GM21381 (cell line): Measurements from ENCODE around the gene ARMC12.

Source experiments
- ATAC-seq: cut with Tn5 transposase; IDR thresholded peaks from one replicate; pipeline ENCODE4 v1.9.1; 2021; ENCODE audit warnings: mild to moderate bottlenecking, moderate library complexity; ENCODE audit not compliant: unreplicated experiment

Gene ARMC12

DNA sequence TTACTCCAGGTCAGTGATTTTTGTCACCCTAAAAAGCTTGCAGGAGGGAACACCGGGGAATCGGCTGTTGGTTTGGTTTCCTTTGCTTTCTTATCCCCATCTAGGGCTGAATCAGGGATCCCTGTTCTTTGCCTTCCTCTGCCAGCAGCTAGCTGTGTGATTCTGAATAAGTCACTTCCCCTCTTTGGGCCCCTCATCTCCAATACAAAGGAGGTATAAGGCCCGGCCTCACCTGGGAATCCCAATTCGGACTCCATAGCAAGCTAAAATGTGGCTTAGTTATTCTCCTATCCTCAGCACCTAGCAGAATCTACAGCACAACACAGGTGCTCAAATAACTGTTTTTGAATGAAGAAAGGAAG lies 18.5 kb upstream of the ARMC12 start:
- no peak for ATAC-seq

- ATAC-seq, result no peak
These were observed 17.9 kb upstream of the ARMC12 start for GRCh38 chr6:35718911-35719381.

GRCh38 chr6:35719404-35719829 lies 17.4 kb upstream of the ARMC12 start:
- no peak for ATAC-seq

DNA sequence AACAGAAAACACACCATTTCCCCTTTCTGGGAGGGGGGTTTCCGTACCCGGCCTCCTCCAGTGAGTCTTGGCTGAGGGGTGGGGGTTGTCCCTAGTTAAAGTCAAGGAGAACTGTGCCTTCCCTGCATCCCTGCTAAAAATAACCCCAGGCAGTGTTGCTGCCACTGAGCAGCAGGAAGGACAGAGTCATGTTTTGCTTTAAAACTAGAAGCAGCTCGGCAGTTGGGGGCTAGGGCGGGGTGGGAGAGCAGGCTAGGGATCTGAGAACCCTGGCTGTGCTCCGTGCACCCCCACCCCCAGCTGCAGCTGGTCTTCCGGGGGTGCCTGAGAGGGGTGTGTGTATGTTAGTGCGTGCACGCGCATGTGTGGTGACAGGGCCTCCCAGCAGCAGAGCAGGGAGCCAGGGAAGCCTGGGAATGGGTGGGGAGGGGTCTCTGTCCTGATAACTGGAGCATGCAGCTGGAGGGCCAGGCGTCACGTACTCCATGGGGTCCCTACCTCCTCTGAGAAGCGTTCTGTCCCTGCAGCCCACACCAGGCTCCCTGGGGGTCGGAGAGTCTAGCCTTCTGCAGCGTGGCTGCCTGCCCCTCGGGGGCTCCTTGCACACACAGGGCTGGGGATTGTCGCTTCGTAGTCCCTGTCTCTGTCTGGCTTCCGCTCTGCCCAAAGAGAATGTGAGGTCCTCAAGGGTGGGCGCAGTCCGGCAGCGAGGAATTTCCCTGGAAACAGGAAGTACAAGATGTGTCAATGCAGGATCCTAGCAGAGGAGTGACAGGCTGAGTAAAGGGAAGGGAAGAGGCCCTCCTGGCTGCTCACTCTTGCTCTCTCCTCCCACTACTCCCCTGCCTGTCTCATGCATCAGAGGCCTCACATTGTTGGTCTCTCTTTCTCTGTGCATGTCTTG lies 16.8 kb upstream of the ARMC12 start:
- peak; percentile 51 for ATAC-seq

DNA sequence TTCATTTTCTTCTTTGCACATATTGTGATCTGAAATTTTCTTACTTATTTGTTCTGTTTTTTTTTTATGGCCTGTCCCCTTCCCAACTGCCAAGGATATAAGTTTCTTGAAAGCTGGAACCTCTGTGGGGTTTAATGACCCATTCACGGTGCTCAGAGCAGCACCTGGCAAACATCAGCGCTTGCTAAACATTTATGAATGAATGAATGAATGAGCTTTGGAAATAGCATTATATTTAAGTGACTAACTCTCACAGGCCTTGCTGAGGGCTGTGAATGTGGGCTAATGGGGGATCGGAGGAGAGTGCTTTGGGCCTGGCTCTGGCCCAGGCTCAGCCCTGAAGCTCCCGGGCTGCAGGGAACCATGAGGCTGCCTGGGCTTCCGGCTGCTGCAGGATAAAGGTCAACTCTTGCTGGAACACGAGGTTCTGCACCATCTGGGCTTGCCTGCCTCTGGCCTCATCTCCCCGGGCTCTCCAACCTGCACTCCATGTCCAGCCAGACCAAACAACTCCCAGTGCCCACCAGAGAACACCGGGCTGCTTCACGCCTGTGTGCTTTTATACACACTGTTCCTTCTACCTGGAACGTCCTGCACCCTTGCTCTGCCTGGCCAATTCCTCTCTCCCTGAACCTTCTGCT lies 14.6 kb upstream of the ARMC12 start:
- ATAC-seq, result no peak

DNA sequence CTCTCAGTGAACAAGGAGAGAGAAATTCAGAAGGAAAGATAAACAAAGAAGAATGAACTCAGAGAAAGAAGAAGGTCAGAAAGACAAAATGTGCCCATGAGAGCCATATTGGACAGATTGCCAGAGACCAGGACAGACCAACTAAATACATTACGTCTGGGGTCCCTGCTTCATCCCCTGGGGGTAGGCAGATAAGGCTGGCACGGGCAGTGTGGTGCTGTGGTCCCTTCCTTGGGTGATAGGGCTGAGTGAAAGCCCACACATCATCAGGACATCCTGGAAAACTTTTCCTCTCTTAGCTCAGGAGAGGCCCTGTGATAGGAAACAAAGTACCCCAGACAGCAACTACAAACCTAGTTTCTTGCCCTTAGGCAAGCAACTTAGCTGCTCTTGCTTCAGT lies 13.2 kb upstream of the ARMC12 start:
- ATAC-seq, result no peak

GRCh38 chr6:35724059-35724458 lies 12.8 kb upstream of the ARMC12 start:
- ATAC-seq, result no peak

- ATAC-seq, result no peak
These were observed 12.4 kb upstream of the ARMC12 start for GRCh38 chr6:35724471-35724870.

DNA sequence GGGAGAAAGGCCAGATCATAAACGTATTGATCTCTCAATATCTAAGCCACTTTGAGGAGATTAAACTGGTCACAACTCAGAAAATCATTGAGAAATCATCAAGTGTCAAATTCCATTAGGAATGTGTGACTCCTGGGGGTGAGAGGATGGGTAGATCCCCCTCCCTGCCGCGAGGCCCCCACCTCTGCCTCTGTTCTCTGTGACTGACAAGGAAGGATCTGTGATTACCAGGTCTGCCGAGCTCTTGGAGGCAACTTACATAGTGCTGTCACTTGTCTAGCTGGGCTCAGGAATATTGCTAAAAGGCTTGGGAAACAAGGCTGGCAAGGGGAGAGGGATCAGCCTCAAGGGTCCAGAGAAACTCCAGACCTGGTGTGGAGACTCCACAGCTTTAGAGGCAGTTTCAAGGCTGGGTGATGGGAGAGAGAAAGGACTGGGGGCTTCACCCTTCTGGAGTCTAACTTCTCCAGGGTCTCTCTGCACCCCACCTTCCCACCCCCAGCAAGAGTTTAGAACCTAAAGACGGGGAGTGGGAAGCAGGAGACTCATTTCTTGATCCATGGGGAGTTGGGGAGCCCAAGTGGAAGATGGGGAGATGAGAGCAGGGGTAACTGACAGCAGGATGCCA lies 11.6 kb upstream of the ARMC12 start:
- no peak for ATAC-seq

DNA sequence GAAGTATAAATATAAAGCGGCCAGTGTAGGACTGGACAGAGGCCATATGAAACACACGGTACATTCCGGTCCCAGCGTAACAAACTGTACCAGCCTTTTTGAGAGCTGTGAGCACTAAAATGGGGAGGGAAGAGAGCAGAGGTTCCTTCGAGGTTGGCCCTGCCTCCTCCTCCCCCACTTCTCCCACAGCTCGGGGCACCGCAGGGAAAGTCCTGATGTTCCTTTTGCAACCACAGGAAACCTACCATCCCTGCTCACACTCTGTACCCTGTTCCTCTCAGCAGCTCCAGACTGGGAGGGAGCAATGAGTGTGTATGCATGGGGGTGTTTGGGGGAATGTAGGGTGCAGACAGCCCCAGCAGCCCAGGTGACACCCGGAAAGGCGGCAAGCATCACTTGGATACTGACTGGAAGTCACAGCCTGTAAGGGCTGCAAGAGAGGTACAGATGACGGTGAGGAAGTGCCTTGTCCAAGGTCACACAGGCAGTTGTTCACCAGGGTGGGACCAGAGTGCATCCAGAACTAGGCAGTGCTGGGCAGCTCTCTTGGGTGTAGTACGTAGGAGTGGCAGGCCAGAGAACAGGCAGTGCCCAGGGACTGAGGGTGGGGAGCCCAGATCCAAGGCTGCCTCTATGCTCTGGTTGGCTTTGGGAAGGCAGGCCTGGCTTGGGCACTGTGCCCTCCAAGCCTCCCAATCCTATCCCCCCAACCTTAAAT lies 11.0 kb upstream of the ARMC12 start:
- no peak for ATAC-seq

DNA sequence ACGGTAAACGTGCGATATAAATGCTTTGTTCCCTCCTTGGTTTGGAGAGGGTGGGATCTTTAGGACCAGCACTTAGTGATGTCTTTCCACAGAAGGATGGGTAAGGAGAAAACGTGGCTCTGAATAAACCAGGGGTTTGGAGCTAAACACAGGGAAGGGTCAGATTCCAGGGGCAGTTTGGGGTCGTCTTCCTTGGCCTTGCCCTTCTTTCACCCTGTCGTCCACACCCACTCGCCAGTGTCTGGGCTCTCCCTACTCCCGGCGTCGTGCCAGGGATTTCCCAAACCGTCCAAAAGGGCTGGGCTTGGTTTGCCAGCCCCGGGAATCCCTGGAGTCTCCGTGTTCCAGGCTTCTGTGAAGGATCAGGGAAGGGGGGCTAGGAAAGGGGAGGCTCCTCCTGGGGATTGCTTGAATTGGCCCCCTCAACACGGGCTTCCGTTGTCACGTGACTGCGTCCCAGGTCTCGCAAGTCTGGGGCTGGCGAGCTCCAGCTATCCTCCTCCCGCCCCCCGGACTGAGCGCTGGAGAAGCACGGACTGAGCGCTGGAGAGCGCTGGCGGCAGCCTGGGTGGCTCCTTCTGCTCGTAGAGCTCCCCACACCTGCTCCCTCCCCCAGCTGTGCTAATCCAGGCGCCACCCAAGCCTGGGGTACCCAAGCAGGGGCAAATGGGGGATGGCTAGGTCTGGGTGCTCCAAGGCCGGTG lies 9.4 kb upstream of the ARMC12 start:
- no peak for ATAC-seq

- peak; percentile 36 for ATAC-seq
These were observed 8.7 kb upstream of the ARMC12 start for GRCh38 chr6:35727935-35728682.

- ATAC-seq, result no peak
These were observed 7.9 kb upstream of the ARMC12 start for GRCh38 chr6:35728683-35729678.

DNA sequence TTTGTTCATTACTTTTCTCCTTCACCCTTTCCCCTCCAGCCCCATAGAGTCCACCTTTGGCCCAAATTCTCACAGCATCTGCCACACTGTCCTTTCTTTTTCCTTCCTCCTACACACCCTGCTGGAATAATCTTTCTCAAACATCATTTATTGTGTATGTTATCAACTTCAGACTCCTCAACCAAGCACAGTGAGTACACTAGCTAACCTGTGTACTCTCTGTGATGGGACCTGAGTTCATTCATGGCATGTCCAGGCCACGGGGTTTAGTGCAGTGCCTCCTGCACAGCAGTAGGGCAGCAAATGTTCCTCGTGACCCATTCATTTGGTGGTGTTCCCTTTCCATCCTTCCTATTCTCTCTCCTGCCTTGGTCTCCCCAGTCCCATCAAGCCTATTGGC lies 7.1 kb upstream of the ARMC12 start:
- ATAC-seq, result no peak

- no peak for ATAC-seq
These were observed 6.0 kb upstream of the ARMC12 start for GRCh38 chr6:35730745-35731413.

DNA sequence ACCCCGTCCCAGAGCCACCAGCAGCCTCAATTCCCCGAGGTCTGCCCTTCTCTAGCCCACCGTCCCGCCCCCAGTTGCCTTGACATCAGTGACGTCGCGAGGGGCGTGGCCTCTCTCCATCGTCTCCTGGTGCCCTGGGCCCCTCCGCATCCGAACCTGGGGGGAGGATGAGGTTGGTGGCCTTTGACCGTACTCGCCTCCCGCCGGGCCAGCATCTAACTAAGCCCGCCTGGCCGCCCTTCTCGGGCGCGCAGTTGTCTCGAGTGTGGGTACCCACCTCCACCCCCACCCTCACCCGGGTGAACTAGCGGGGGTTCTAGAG lies 5.5 kb upstream of the ARMC12 start:
- ATAC-seq, result peak; percentile 46

GRCh38 chr6:35731736-35732532 lies 4.9 kb upstream of the ARMC12 start:
- peak; percentile 51 for ATAC-seq
